ENCODE data around the gene FAM210B.

- no peak for TF ChIP-seq RFX5 (IDR thresholded peaks at IDR 0.05; ENCODE audit: low read depth, low read length)
- no peak for TF ChIP-seq TBL1XR1 (IDR thresholded peaks at IDR 0.05; ENCODE audit: low read length in 2 of 2)
- TF ChIP-seq POLR2AphosphoS2 (IDR thresholded peaks at IDR 0.05; ENCODE audit: low read length) = no peak
- no peak for TF ChIP-seq POLR2A (conservative IDR thresholded peaks at IDR 0.05)
- TF ChIP-seq BDP1 (IDR thresholded peaks at IDR 0.05; ENCODE audit: insufficient read depth, insufficient read length) = no peak
- no peak for TF ChIP-seq GABPA (tag; conservative IDR thresholded peaks at IDR 0.05; ENCODE audit: low read depth)
- no peak for TF ChIP-seq CREB1 (IDR thresholded peaks at IDR 0.05)
- TF ChIP-seq CREB1 (CRISPR knock-in tag; IDR thresholded peaks at IDR 0.05) = no peak
- TF ChIP-seq CTCF (IDR thresholded peaks at IDR 0.05 in 2 of 3, conservative IDR thresholded peaks at IDR 0.05 in 1 of 3; ENCODE audit: insufficient read depth in 2 of 3, low read depth in 1 of 3, low read length in 3 of 3) = no peak
Observed at GRCh38 chr20:56347628-56348304, 11.0 kb upstream of the FAM210B start.
